Liver (tissue), 9 donors: ENCODE measurements around the gene RPL10. TPM values are rescaled to one million over a fixed set of nuclear protein-coding genes. Genes with fewer than 3 reads are reported as not detected.
A peak's percentile ranks its signal among the peaks of the same experiment; 100 is the strongest.
"Not testable (repeated sequence)": the region's sequence is repeated elsewhere in the genome, so short reads cannot be mapped to it uniquely, and the experiment has no call there.

Source experiments
- DNase-seq: peaks from one replicate; pipeline ENCODE4 v3.0.0-alpha.2; 2017; ENCODE audit warnings: low spot score
- H3K27ac ChIP-seq, 2 donors: one replicate each; pipeline ENCODE4 v1.7.0; 2013; ENCODE audit warnings: inconsistent platforms in 2 of 2, low read length in 2 of 2, control low read depth in 1 of 2, low read depth in 1 of 2, mild to moderate bottlenecking in 1 of 2
- H3K27me3 ChIP-seq, 4 donors: one replicate each; pipeline versions ENCODE4 v1.6.1 to v1.7.0; 2013; ENCODE audit warnings: low read length in 3 of 4, inconsistent platforms in 1 of 4, mild to moderate bottlenecking in 1 of 4, moderate library complexity in 1 of 4; ENCODE audit not compliant: control insufficient read depth in 4 of 4, insufficient read depth in 4 of 4
- H3K36me3 ChIP-seq, 4 donors: one replicate each; pipeline versions ENCODE4 v1.6.1 to v1.7.0; 2013; ENCODE audit warnings: low read length in 3 of 4, mild to moderate bottlenecking in 3 of 4, low read depth in 1 of 4, moderate library complexity in 1 of 4; ENCODE audit not compliant: control insufficient read depth in 4 of 4, insufficient read depth in 3 of 4
- H3K4me1 ChIP-seq, 4 donors: one replicate each; pipeline versions ENCODE4 v1.6.1 to v1.7.0; 2013; ENCODE audit warnings: low read length in 3 of 4, mild to moderate bottlenecking in 3 of 4, moderate library complexity in 1 of 4; ENCODE audit not compliant: control insufficient read depth in 4 of 4, insufficient read depth in 4 of 4
- H3K4me3 ChIP-seq, 3 donors: one replicate each; pipeline versions ENCODE4 v1.6.1 to v1.7.0; 2013; ENCODE audit warnings: low read length in 3 of 3, control low read depth in 1 of 3, low read depth in 1 of 3, mild to moderate bottlenecking in 1 of 3
- H3K9ac ChIP-seq, 2 donors: one replicate each; pipeline ENCODE4 v1.7.0; 2013; ENCODE audit warnings: low read length in 2 of 2, mild to moderate bottlenecking in 2 of 2, moderate library complexity in 2 of 2, control low read depth in 1 of 2, low read depth in 1 of 2
- H3K9me3 ChIP-seq, 4 donors: one replicate each; pipeline versions ENCODE4 v1.6.1 to v1.7.0; 2013; ENCODE audit warnings: low read length in 3 of 4; ENCODE audit not compliant: control insufficient read depth in 4 of 4
- HNF4G ChIP-seq: IDR thresholded peaks from 2 replicates; pipeline ENCODE4 v1.6.1; 2016; ENCODE audit warnings: antibody characterized with exemption
- WGBS: extraction: QIAGEN DNeasy Blood & Tissue Kit; methylation state at CpG from one replicate; pipeline ENCODE4 v1.1.7; 2013; 5-methylcytosine and 5-hydroxymethylcytosine counted together
- polyA plus RNA-seq, 2 donors: library from polyadenylated mRNA; stranded (reverse) in 1 of 2; unstranded in 1 of 2; fragments of 200-250 nt in 1 of 2; fragments of >200 nt in 1 of 2; fragmentation: Nextera tagmentation in 1 of 2; extraction: Ambion mirVana in 1 of 2; gene quantifications; one replicate each; pipeline versions ENCODE4 v1.2.1 to v1.2.3, GENCODE V29; 2013 to 2015
- total RNA-seq, 2 donors: library from RNA; depleted of rRNA; stranded (reverse); fragments of >200 nt; gene quantifications; one replicate each; pipeline ENCODE4 v1.2.3, GENCODE V29; 2014
- TF ChIP-seq, protein P1 (sequence below): IDR thresholded peaks from 2 replicates; pipeline ENCODE4 v1.6.1; 2016; ENCODE audit warnings: antibody characterized with exemption, mild to moderate bottlenecking
- donor health status: healthy.
- donor health status: healthy.
- donor health status: healthy.
- donor health status: healthy.
- donor health status: healthy.

RPL10 gene
- total and polyA plus RNA-seq, 4 donors = 446 to 1,644 (median 1,423) TPM

DNA sequence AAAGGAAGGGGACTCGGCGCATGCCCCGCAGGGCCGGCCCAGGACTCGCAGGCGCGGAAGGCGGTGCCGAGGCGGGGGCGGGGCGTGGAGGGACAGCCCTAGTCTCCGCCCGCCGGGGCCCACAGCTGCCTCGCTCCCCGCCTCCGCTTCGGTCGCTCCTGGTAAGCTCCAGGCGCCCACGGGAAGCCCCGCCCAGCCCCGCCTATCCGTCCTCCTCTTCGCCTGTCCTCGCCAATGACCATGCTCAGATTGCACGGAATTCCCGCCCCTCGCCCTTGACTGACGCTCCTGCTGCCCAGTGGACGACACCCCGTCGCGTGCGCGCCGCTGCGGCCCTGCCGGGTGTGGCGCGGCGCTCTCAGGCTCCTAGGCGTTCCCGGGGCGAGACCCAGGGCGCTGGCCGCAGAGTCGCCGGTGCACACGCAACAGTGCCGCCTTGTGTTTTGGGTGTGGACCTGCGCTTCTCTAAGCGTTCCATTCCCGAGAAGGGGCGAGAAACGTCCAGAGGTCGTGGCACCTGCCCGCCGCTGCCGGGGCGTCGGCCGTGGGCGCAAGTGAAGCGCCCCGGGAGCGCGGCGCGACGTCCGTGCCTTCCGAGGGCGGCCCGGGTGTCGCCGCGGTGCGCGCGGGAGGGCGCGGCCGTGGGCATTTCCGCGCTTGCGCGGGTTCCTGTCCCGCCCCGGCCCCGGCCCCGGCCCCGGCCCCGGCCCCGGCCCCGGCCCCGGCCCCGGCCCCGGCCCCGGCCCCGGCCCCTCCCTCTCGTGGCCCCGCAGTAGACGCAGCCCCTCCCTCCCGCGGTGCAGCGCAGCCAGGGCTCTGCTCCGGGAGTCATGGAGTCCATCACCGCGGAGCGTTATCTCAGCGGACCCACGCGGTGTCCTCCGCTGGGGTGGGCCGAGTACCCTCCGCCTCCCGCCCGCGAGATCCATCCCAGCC is 8.1 kb upstream of the RPL10 start:
- not testable (repeated sequence) for H3K9ac ChIP-seq, H3K4me1 ChIP-seq, H3K4me3 ChIP-seq, DNase-seq, H3K9me3 ChIP-seq, H3K27me3 ChIP-seq, H3K36me3 ChIP-seq, H3K27ac ChIP-seq
- WGBS = 0% methylated on average over 11 of the region's 121 CpGs

DNA sequence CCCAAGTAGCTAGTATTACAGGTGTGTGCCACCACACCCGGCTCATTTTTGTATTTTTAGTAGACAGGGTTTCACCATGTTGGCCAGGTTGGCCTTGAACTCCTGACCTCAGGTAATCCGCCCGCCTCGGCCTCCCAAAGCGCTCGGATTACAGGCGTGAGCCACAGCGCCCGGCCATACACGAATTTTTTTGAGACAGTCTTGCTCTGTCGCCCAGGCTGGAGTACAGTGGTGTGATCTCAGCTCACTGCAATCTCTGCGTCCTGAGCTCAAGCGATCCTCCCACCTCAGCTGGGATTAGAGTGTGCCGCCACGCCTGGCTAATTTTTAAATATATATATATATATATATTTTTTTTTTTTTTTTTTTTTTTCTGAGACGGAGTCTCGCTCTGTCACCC is 1.8 kb upstream of the RPL10 start:
- H3K36me3 ChIP-seq = peaks cover 0 to 10% (median 7%) of the 10 kb centered on the region in 4 donors
- H3K9me3 ChIP-seq, H3K27ac ChIP-seq, H3K27me3 ChIP-seq, H3K9ac ChIP-seq, H3K4me3 ChIP-seq, DNase-seq: not testable (repeated sequence)
- H3K4me1 ChIP-seq = peaks cover 1 to 24% (median 18%) of the 10 kb centered on the region in 4 donors
- WGBS = 90% methylated on average over 17 of the region's 17 CpGs

DNA sequence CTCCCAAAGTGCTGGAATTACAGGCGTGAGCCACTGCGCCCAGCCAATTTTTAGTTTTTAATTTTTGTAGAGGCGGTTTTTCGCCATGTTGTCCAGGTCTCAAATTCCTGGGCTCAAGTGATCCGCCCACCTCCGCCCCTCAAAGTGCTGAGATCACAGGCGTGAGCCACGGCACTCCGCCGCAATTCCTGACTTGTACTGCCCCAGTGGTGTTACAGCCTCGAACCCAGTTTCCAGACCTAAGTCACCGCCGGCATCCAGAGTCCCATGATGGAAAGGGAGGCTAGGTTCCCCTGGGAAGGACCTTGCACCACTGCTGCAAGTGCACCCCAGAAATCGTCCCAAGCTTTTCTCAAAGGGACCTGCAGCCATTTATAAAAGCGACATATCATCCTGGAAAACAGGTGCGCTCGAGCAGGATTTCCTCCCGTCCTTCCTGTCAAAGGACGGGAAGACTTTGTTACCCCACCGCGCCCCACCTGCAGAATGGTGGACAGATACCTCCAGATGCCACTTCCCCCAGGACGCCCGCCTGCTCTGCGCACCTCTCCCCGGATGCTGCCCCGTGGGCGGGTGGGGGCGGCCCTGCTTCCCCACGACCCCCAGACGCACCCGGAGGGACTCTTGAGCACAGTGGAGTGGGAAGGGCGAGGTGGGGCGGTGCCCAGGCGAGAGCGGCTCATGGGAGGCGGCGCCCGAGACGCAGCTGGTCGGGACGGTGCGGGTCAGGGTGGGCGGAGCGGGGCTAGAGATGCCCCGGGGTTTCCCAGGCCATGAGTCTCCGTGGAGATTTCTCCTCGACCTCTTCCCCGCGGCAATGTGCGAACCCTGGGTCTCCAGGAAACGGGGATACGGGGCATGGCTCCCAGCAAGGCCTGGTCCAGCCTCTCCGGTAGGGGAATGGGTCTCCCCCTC is 947 bp upstream of the RPL10 start:
- H3K9ac ChIP-seq = peak overlapping the region; percentile 1 to 64
- H3K36me3 ChIP-seq = peaks cover 0 to 10% (median 7%) of the 10 kb centered on the region in 4 donors
- H3K27me3 ChIP-seq = no peaks in the 10 kb centered on the region
- H3K4me3 ChIP-seq = peak overlapping the region; percentile 69 to 92 (median 85)
- TF ChIP-seq HNF4G = no peak
- TF ChIP-seq, protein P1, sequence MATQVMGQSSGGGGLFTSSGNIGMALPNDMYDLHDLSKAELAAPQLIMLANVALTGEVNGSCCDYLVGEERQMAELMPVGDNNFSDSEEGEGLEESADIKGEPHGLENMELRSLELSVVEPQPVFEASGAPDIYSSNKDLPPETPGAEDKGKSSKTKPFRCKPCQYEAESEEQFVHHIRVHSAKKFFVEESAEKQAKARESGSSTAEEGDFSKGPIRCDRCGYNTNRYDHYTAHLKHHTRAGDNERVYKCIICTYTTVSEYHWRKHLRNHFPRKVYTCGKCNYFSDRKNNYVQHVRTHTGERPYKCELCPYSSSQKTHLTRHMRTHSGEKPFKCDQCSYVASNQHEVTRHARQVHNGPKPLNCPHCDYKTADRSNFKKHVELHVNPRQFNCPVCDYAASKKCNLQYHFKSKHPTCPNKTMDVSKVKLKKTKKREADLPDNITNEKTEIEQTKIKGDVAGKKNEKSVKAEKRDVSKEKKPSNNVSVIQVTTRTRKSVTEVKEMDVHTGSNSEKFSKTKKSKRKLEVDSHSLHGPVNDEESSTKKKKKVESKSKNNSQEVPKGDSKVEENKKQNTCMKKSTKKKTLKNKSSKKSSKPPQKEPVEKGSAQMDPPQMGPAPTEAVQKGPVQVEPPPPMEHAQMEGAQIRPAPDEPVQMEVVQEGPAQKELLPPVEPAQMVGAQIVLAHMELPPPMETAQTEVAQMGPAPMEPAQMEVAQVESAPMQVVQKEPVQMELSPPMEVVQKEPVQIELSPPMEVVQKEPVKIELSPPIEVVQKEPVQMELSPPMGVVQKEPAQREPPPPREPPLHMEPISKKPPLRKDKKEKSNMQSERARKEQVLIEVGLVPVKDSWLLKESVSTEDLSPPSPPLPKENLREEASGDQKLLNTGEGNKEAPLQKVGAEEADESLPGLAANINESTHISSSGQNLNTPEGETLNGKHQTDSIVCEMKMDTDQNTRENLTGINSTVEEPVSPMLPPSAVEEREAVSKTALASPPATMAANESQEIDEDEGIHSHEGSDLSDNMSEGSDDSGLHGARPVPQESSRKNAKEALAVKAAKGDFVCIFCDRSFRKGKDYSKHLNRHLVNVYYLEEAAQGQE = peak; percentile 7
- no peaks in the 10 kb centered on the region for H3K9me3 ChIP-seq
- peak overlapping the region; percentile 80 to 98 for H3K27ac ChIP-seq
- 6% methylated on average over 53 of the region's 53 CpGs for WGBS
- H3K4me1 ChIP-seq = peaks cover 1 to 31% (median 24%) of the 10 kb centered on the region in 4 donors
- peak; percentile 69 for DNase-seq
